Naive thymus-derived CD4-positive, alpha-beta T cell (primary cell): ENCODE data around the gene KCNJ12. TPM values are rescaled to one million over a fixed set of nuclear protein-coding genes. Genes with fewer than 3 reads are reported as not detected.

ENCODE experiments used
- ATAC-seq: fragments of 150-1000 bp; cut with Tn5 transposase; 2 replicates; pipeline ENCODE4 v1.10.0; 2021; ENCODE audit warnings: mild to moderate bottlenecking, moderate library complexity
- CTCF ChIA-PET: fragments of 350-600 bp; sonication (Branson Sonifier 250); formaldehyde crosslinking; loops from one replicate; lab custom pipeline; 2021; ENCODE audit warnings: antibody characterized with exemption; lab: Charles Lee
- POLR2A ChIA-PET: fragments of 350-600 bp; sonication (Branson Sonifier 250); formaldehyde crosslinking; loops from one replicate; lab custom pipeline; 2021; ENCODE audit warnings: antibody characterized with exemption, inconsistent platforms; lab: Charles Lee
- DNase-seq, 9 donors: peaks; one replicate each; pipeline versions ENCODE4 v3.0.0 to v3.0.0-alpha.2; 2020 to 2022; ENCODE audit warnings: mixed read lengths in 1 of 9
- H3K27ac ChIP-seq: one replicate; pipeline ENCODE4 v1.7.0; 2013; ENCODE audit warnings: mild to moderate bottlenecking, low read depth, low read length, moderate library complexity
- H3K27me3 ChIP-seq, 2 donors: one replicate each; pipeline ENCODE4 v1.7.0; 2013; ENCODE audit warnings: low read length in 2 of 2, mild to moderate bottlenecking in 2 of 2, moderate library complexity in 2 of 2; ENCODE audit not compliant: control insufficient read depth in 2 of 2, insufficient read depth in 2 of 2
- H3K36me3 ChIP-seq, 3 experiments: 1 replicate in 2 of 3; 2 replicates in 1 of 3; pipeline ENCODE4 v1.7.0; 2013; ENCODE audit warnings: low read length in 3 of 3, mild to moderate bottlenecking in 3 of 3, moderate library complexity in 1 of 3; ENCODE audit not compliant: insufficient read depth in 3 of 3, control insufficient read depth in 2 of 3
- H3K4me1 ChIP-seq, 2 donors: one replicate each; pipeline ENCODE4 v1.7.0; 2013; ENCODE audit warnings: low read length in 2 of 2, mild to moderate bottlenecking in 2 of 2, moderate library complexity in 1 of 2; ENCODE audit not compliant: control insufficient read depth in 2 of 2, insufficient read depth in 2 of 2
- H3K4me3 ChIP-seq: 2 replicates; pipeline ENCODE4 v1.7.0; 2013; ENCODE audit warnings: mild to moderate bottlenecking, low read length
- H3K9me3 ChIP-seq, 3 experiments: 1 replicate in 2 of 3; 2 replicates in 1 of 3; pipeline ENCODE4 v1.7.0; 2013; ENCODE audit warnings: low read length in 3 of 3; ENCODE audit not compliant: control insufficient read depth in 2 of 3
- H3K27ac Mint-ChIP-seq, 9 donors: one replicate each; pipeline ENCODE4 v1.8.0; 2020 to 2022; ENCODE audit warnings: mixed read lengths in 9 of 9, mild to moderate bottlenecking in 8 of 9, moderate library complexity in 5 of 9, inconsistent platforms in 2 of 9
- H3K27me3 Mint-ChIP-seq, 5 donors: one replicate each; pipeline ENCODE4 v1.8.0; 2021 to 2022; ENCODE audit warnings: mixed read lengths in 5 of 5, mild to moderate bottlenecking in 1 of 5
- H3K36me3 Mint-ChIP-seq, 5 donors: one replicate each; pipeline ENCODE4 v1.8.0; 2020 to 2022; ENCODE audit warnings: mixed read lengths in 5 of 5, mild to moderate bottlenecking in 3 of 5, inconsistent platforms in 1 of 5
- H3K4me1 Mint-ChIP-seq, 7 donors: one replicate each; pipeline ENCODE4 v1.8.0; 2020 to 2022; ENCODE audit warnings: mixed read lengths in 7 of 7, mild to moderate bottlenecking in 3 of 7, inconsistent platforms in 1 of 7
- H3K4me3 Mint-ChIP-seq, 10 donors: one replicate each; pipeline ENCODE4 v1.8.0; 2020 to 2022; ENCODE audit warnings: mild to moderate bottlenecking in 10 of 10, mixed read lengths in 10 of 10, moderate library complexity in 6 of 10, inconsistent platforms in 2 of 10
- H3K9me3 Mint-ChIP-seq, 11 donors: one replicate each; pipeline ENCODE4 v1.8.0; 2020 to 2022; ENCODE audit warnings: mixed read lengths in 11 of 11, mild to moderate bottlenecking in 4 of 11, inconsistent platforms in 1 of 11, moderate library complexity in 1 of 11
- intact Hi-C, 2 donors: fragments of 100-400 bp; cut with micrococcal nuclease; formaldehyde crosslinking; loops; one replicate each; pipeline ENCODE4 v1.15.1; 2023
- polyA plus RNA-seq, 2 donors: library from polyadenylated mRNA; unstranded; fragments of 300-500 nt; fragmentation: Illumina TruSeq; gene quantifications; one replicate each; pipeline ENCODE4 v1.2.3, GENCODE V29; 2021
- total RNA-seq, 6 experiments: library from RNA in 5 of 6; stranded (reverse) in 5 of 6; gene quantifications; 1 replicate in 5 of 6; 2 replicates in 1 of 6; pipeline ENCODE4 v1.2.3 and lab custom pipeline; 2021 to 2026

KCNJ12 gene
- total and polyA plus RNA-seq, 7 experiments from 2014 or later = 0.19 to 0.24 TPM; not detected in 5

GRCh38 chr17:21368545-21369246, 7.5 kb upstream of the KCNJ12 start:
- DNase-seq (no peak), ATAC-seq (no peak)
- no peaks in the 10 kb centered on the region for H3K9me3 Mint-ChIP-seq
- Histone ChIP-seq H3K4me3 (no peak overlapping the region), H3K27ac (no peak overlapping the region), H3K9me3 (no peaks in the 10 kb centered on the region), H3K36me3 (no peaks in the 10 kb centered on the region), H3K4me1 (no peaks in the 10 kb centered on the region), H3K27me3 (no peaks in the 10 kb centered on the region)
- POLR2A ChIA-PET = no interaction called here
- peaks cover 0 to 3% (median 0%) of the 10 kb centered on the region in 7 donors for H3K4me1 Mint-ChIP-seq
- no peaks in the 10 kb centered on the region for H3K36me3 Mint-ChIP-seq
- H3K4me3 Mint-ChIP-seq = no peak overlapping the region
- CTCF ChIA-PET = no interaction called here
- intact Hi-C loops = no loop called here
- no peak overlapping the region for H3K27ac Mint-ChIP-seq
- peaks cover 0 to 4% (median 0%) of the 10 kb centered on the region in 5 donors for H3K27me3 Mint-ChIP-seq

- H3K36me3 ChIP-seq = no peaks in the 10 kb centered on the region
- H3K4me3 ChIP-seq = no peak overlapping the region
- DNase-seq = no peak
- H3K27ac ChIP-seq = no peak overlapping the region
- H3K4me1 Mint-ChIP-seq = peaks cover 0 to 2% (median 0%) of the 10 kb centered on the region in 7 donors
- POLR2A ChIA-PET = interaction anchor here (0.6 kb wide), 1 partner anchor 84 kb away, joined by 3 read pairs; no protein-coding TSS in a partner anchor
- no peaks in the 10 kb centered on the region for H3K4me1 ChIP-seq
- no peak overlapping the region for H3K27ac Mint-ChIP-seq
- intact Hi-C loops = no loop called here
- ATAC-seq = no peak
- CTCF ChIA-PET = no interaction called here
- H3K9me3 ChIP-seq = no peaks in the 10 kb centered on the region
- no peaks in the 10 kb centered on the region for H3K36me3 Mint-ChIP-seq
- no peaks in the 10 kb centered on the region for H3K27me3 ChIP-seq
- no peak overlapping the region for H3K4me3 Mint-ChIP-seq
- H3K27me3 Mint-ChIP-seq = peaks cover 0 to 4% (median 0%) of the 10 kb centered on the region in 5 donors
- H3K9me3 Mint-ChIP-seq = no peaks in the 10 kb centered on the region
Observed at GRCh38 chr17:21369395-21369794, 6.8 kb upstream of the KCNJ12 start.

- no peak for DNase-seq
- peaks cover 2 to 13% (median 7%) of the 10 kb centered on the region in 5 donors for H3K27me3 Mint-ChIP-seq
- H3K4me1 Mint-ChIP-seq = peaks cover 0 to 3% (median 0%) of the 10 kb centered on the region in 7 donors
- H3K36me3 ChIP-seq = no peaks in the 10 kb centered on the region
- POLR2A ChIA-PET = no interaction called here
- no peak overlapping the region for H3K27ac Mint-ChIP-seq
- no peaks in the 10 kb centered on the region for H3K4me1 ChIP-seq
- CTCF ChIA-PET = no interaction called here
- H3K36me3 Mint-ChIP-seq = no peaks in the 10 kb centered on the region
- no peaks in the 10 kb centered on the region for H3K9me3 Mint-ChIP-seq
- no peak overlapping the region for H3K27ac ChIP-seq
- H3K27me3 ChIP-seq = no peaks in the 10 kb centered on the region
- no peak for ATAC-seq
- no peak overlapping the region for H3K4me3 Mint-ChIP-seq
- intact Hi-C loops = no loop called here
- H3K4me3 ChIP-seq = no peak overlapping the region
- H3K9me3 ChIP-seq = no peaks in the 10 kb centered on the region
Observed at GRCh38 chr17:21370430-21370829, 5.7 kb upstream of the KCNJ12 start.

- no peaks in the 10 kb centered on the region for H3K36me3 ChIP-seq
- no peaks in the 10 kb centered on the region for H3K27me3 ChIP-seq
- no peaks in the 10 kb centered on the region for H3K9me3 ChIP-seq
- Mint-ChIP-seq H3K27me3 (peaks cover 7 to 21% (median 13%) of the 10 kb centered on the region in 5 donors), H3K9me3 (no peaks in the 10 kb centered on the region), H3K27ac (no peak overlapping the region), H3K4me1 (peaks cover 0 to 8% (median 0%) of the 10 kb centered on the region in 7 donors), H3K4me3 (no peak overlapping the region), H3K36me3 (no peaks in the 10 kb centered on the region)
- no peaks in the 10 kb centered on the region for H3K4me1 ChIP-seq
- ChIA-PET POLR2A (no interaction called here), CTCF (no interaction called here)
- no peak for DNase-seq
- intact Hi-C loops = no loop called here
- no peak for ATAC-seq
- H3K27ac ChIP-seq = no peak overlapping the region
- H3K4me3 ChIP-seq = no peak overlapping the region
Observed at GRCh38 chr17:21371511-21372081, 4.6 kb upstream of the KCNJ12 start.

GRCh38 chr17:21372256-21372954, 3.8 kb upstream of the KCNJ12 start:
- POLR2A ChIA-PET = no interaction called here
- no peaks in the 10 kb centered on the region for H3K4me1 ChIP-seq
- no peak overlapping the region for H3K4me3 Mint-ChIP-seq
- H3K36me3 Mint-ChIP-seq = no peaks in the 10 kb centered on the region
- no peak overlapping the region for H3K27ac Mint-ChIP-seq
- H3K9me3 Mint-ChIP-seq = no peaks in the 10 kb centered on the region
- H3K9me3 ChIP-seq = no peaks in the 10 kb centered on the region
- no peak overlapping the region for H3K27ac ChIP-seq
- ATAC-seq = no peak
- no peak overlapping the region for H3K4me3 ChIP-seq
- CTCF ChIA-PET = no interaction called here
- peaks cover 11 to 27% (median 13%) of the 10 kb centered on the region in 5 donors for H3K27me3 Mint-ChIP-seq
- no peaks in the 10 kb centered on the region for H3K36me3 ChIP-seq
- intact Hi-C loops = no loop called here
- H3K4me1 Mint-ChIP-seq = peaks cover 0 to 8% (median 5%) of the 10 kb centered on the region in 7 donors
- DNase-seq = no peak
- no peaks in the 10 kb centered on the region for H3K27me3 ChIP-seq

- no peaks in the 10 kb centered on the region for H3K9me3 Mint-ChIP-seq
- DNase-seq = no peak
- no peaks in the 10 kb centered on the region for H3K9me3 ChIP-seq
- no peaks in the 10 kb centered on the region for H3K27me3 ChIP-seq
- H3K27ac Mint-ChIP-seq = peak overlapping the region in 1 of 9 donors; percentile 49
- no peaks in the 10 kb centered on the region for H3K36me3 ChIP-seq
- POLR2A ChIA-PET = no interaction called here
- H3K4me1 Mint-ChIP-seq = peaks cover 0 to 10% (median 9%) of the 10 kb centered on the region in 7 donors
- peaks cover 13 to 34% (median 16%) of the 10 kb centered on the region in 5 donors for H3K27me3 Mint-ChIP-seq
- H3K4me1 ChIP-seq = no peaks in the 10 kb centered on the region
- intact Hi-C loops = no loop called here
- no peak overlapping the region for H3K27ac ChIP-seq
- no peaks in the 10 kb centered on the region for H3K36me3 Mint-ChIP-seq
- H3K4me3 ChIP-seq = no peak overlapping the region
- no peak for ATAC-seq
- H3K4me3 Mint-ChIP-seq = no peak overlapping the region
- CTCF ChIA-PET = no interaction called here
Observed at GRCh38 chr17:21373036-21373435, 3.1 kb upstream of the KCNJ12 start.
